DND-41 (cell line): ENCODE data around the gene GGA2.

ENCODE experiments used
- EZH2 ChIP-seq: IDR thresholded peaks from 3 replicates; pipeline ENCODE4 v1.6.1; 2012; ENCODE audit warnings: borderline replicate concordance, low read depth, mild to moderate bottlenecking, moderate library complexity, low read length, inconsistent platforms; ENCODE audit not compliant: severe bottlenecking
- TF ChIP-seq, protein P1 (sequence below): IDR thresholded peaks from 2 replicates; pipeline ENCODE4 v1.5.1; 2012; ENCODE audit warnings: borderline replicate concordance, low read length, moderate library complexity, mild to moderate bottlenecking; ENCODE audit not compliant: poor library complexity, severe bottlenecking; ENCODE audit errors: extremely low read depth

DNA sequence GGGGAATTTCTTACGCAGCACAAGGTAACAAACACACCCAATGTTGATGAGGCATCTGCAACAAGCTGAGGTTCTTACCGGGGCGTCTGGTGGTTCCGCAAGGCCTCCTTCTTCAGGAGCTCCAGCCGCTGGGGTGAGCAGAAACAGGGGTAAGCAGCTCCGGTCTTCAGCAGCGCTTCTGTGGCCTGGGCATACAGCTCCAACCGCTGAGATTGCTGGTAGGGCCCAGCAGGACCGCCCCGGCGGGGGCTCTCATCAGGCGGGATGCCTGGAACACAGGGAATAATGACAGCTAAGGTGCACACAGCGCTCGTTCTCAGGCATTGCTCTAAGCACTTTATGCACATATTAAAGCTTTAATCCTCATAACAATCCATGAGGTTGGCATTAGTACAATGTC is 34.1 kb upstream of the GGA2 start:
- TF ChIP-seq, protein P1, sequence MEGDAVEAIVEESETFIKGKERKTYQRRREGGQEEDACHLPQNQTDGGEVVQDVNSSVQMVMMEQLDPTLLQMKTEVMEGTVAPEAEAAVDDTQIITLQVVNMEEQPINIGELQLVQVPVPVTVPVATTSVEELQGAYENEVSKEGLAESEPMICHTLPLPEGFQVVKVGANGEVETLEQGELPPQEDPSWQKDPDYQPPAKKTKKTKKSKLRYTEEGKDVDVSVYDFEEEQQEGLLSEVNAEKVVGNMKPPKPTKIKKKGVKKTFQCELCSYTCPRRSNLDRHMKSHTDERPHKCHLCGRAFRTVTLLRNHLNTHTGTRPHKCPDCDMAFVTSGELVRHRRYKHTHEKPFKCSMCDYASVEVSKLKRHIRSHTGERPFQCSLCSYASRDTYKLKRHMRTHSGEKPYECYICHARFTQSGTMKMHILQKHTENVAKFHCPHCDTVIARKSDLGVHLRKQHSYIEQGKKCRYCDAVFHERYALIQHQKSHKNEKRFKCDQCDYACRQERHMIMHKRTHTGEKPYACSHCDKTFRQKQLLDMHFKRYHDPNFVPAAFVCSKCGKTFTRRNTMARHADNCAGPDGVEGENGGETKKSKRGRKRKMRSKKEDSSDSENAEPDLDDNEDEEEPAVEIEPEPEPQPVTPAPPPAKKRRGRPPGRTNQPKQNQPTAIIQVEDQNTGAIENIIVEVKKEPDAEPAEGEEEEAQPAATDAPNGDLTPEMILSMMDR, result no peak
- no peak for TF ChIP-seq EZH2
